ENCODE measurements around the gene IST1. TPM values are rescaled to one million over a fixed set of nuclear protein-coding genes. Genes with fewer than 3 reads are reported as not detected.

IST1 gene
- polyA plus RNA-seq, 4 donors, result 112 to 257 (median 155) TPM

DNA sequence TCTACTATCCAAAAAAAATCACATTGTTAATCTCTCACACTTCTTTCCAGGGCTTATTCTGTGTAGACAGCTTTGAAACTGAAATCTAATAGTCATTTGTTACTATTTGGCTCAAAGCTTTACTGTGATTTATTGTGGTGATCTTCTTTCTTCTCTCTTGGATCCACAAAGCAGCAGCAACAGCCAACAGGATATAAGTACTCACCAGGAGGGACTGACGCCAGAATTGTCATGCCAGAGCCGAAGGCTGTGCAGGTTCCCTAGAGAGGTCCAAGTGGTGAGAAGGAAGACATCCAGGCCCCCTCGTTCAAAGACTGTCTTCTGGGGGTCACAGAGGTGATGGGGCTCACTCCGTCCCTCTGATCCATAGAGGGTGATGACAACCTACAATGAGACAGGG lies 71.6 kb downstream of the IST1 start:
- no peak for DNase-seq
- Histone ChIP-seq H3K4me3 (ENCODE audit: low read depth in 1 of 3, low read length in 3 of 3) (no peak overlapping the region), H3K36me3 (ENCODE audit: control insufficient read depth in 3 of 3, insufficient read depth in 2 of 3, low read depth in 1 of 3, low read length in 3 of 3) (no peaks in the 10 kb centered on the region), H3K27ac (ENCODE audit: low read depth in 1 of 3, low read length in 2 of 3) (no peak overlapping the region), H3K4me1 (ENCODE audit: control insufficient read depth in 3 of 3, insufficient read depth in 2 of 3, low read depth in 1 of 3, low read length in 2 of 3) (no peaks in the 10 kb centered on the region), H3K27me3 (ENCODE audit: control insufficient read depth in 3 of 3, insufficient read depth in 3 of 3, low read length in 3 of 3) (no peaks in the 10 kb centered on the region), H3K9me3 (ENCODE audit: control insufficient read depth in 2 of 2, insufficient read depth in 1 of 2, low read depth in 1 of 2, low read length in 1 of 2) (no peaks in the 10 kb centered on the region)
- FAIRE-seq, result no peak
- WGBS, 3 donors, result 54 to 79% (median 72%) methylated on average over 4 of the region's 4 CpGs

DNA sequence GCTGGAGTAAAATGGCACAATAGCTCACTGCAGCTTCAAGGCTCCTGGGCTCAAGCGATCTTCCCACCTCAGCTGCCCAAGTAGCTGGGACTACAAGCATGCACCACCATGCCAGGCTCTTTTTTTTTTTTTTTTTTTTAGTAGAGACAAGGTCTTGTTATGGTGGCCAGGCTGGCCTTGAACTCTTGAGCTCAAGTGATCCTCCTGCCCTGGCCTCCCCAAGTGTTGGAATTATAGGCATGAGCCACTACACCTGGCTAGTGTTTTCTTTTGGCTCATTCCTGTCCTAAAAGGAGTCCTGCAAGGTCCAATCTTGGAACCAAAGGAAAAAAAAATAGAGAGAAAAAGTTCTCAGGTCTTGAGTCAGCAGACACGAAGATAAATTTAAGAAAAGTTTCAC lies 74.0 kb downstream of the IST1 start:
- no peaks in the 10 kb centered on the region for H3K36me3 ChIP-seq (ENCODE audit: control insufficient read depth in 3 of 3, insufficient read depth in 2 of 3, low read depth in 1 of 3, low read length in 3 of 3)
- H3K4me3 ChIP-seq (ENCODE audit: low read depth in 1 of 3, low read length in 3 of 3), result no peak overlapping the region
- no peaks in the 10 kb centered on the region for H3K4me1 ChIP-seq (ENCODE audit: control insufficient read depth in 3 of 3, insufficient read depth in 2 of 3, low read depth in 1 of 3, low read length in 2 of 3)
- H3K27ac ChIP-seq (ENCODE audit: low read depth in 1 of 3, low read length in 2 of 3), result no peak overlapping the region
- no peaks in the 10 kb centered on the region for H3K27me3 ChIP-seq (ENCODE audit: control insufficient read depth in 3 of 3, insufficient read depth in 3 of 3, low read length in 3 of 3)
- DNase-seq (no peak), FAIRE-seq (no peak)
- WGBS, 3 donors, result 92 to 94% (median 93%) methylated on average over 2 of the region's 2 CpGs
- no peaks in the 10 kb centered on the region for H3K9me3 ChIP-seq (ENCODE audit: control insufficient read depth in 2 of 2, insufficient read depth in 1 of 2, low read depth in 1 of 2, low read length in 1 of 2)

DNA sequence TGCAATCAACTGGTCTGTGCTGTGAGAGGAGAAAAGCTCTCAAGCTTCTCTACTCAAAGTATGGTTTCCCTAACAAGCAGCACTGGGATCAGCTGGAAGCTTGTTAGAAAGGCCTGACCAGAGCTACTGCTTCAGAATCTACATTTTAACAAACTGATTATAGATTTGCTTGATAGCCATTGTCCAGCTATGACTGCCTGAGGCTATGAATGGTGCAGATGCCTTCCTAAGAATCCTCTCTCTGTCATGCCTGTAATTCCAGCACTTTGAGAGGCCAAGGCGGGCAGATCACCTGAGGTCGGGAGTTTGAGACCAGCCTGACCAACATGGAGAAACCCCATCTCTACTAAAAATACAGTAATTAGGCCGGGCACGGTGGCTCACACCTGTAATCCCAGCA lies 76.2 kb downstream of the IST1 start:
- Histone ChIP-seq H3K36me3 (ENCODE audit: control insufficient read depth in 3 of 3, insufficient read depth in 2 of 3, low read depth in 1 of 3, low read length in 3 of 3) (no peaks in the 10 kb centered on the region), H3K27me3 (ENCODE audit: control insufficient read depth in 3 of 3, insufficient read depth in 3 of 3, low read length in 3 of 3) (no peaks in the 10 kb centered on the region), H3K4me3 (ENCODE audit: low read depth in 1 of 3, low read length in 3 of 3) (no peak overlapping the region), H3K27ac (ENCODE audit: low read depth in 1 of 3, low read length in 2 of 3) (no peak overlapping the region), H3K9me3 (ENCODE audit: control insufficient read depth in 2 of 2, insufficient read depth in 1 of 2, low read depth in 1 of 2, low read length in 1 of 2) (no peaks in the 10 kb centered on the region), H3K4me1 (ENCODE audit: control insufficient read depth in 3 of 3, insufficient read depth in 2 of 3, low read depth in 1 of 3, low read length in 2 of 3) (no peaks in the 10 kb centered on the region)
- no peak for DNase-seq
- no peak for FAIRE-seq
- 91 to 99% (median 91%) methylated on average over 4 of the region's 4 CpGs for WGBS, 3 donors

DNA sequence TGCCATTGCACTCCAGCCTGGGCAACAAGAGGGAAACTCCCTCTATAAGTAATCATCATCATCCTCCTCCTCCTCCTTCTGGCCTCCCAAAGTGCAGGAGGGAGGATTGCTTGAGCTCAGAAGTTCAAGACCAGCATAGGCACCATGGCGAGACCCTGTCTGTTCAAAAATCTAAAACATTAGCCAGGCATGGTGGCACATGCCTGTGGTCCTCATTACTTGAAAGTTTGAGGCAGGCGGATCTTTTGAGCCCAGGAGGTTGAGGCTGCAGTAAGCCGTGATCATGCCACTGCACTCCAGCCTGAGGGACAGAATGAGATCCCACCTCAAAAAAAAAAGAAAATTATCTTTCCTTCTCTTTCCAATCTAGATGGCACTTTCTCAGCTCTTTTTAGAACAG lies 77.0 kb downstream of the IST1 start:
- H3K36me3 ChIP-seq (ENCODE audit: control insufficient read depth in 3 of 3, insufficient read depth in 2 of 3, low read depth in 1 of 3, low read length in 3 of 3), result no peaks in the 10 kb centered on the region
- no peak for FAIRE-seq
- 89 to 96% (median 93%) methylated on average over 3 of the region's 3 CpGs for WGBS, 3 donors
- DNase-seq, result no peak
- H3K4me1 ChIP-seq (ENCODE audit: control insufficient read depth in 3 of 3, insufficient read depth in 2 of 3, low read depth in 1 of 3, low read length in 2 of 3), result no peaks in the 10 kb centered on the region
- H3K4me3 ChIP-seq (ENCODE audit: low read depth in 1 of 3, low read length in 3 of 3), result no peak overlapping the region
- no peaks in the 10 kb centered on the region for H3K27me3 ChIP-seq (ENCODE audit: control insufficient read depth in 3 of 3, insufficient read depth in 3 of 3, low read length in 3 of 3)
- no peaks in the 10 kb centered on the region for H3K9me3 ChIP-seq (ENCODE audit: control insufficient read depth in 2 of 2, insufficient read depth in 1 of 2, low read depth in 1 of 2, low read length in 1 of 2)
- H3K27ac ChIP-seq (ENCODE audit: low read depth in 1 of 3, low read length in 2 of 3), result no peak overlapping the region

DNA sequence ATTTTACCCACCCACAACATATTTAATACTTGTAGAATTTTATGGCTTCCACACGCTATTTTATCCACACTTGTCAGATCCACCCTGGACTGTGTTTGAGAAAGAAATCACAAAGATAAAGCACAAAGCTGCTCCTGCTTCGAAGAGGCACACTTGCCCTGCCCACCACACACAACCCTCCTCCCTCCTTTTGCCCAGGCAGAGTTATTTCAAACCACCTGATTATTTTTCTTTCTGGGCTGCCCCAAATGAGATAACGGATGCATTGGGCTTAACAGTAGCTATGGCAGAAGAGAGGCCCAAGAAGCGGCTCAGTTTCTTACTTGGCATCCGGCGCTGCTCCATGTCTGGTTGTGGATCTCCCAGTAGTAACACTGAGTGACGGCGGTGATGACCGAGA lies 77.7 kb downstream of the IST1 start:
- no peaks in the 10 kb centered on the region for H3K4me1 ChIP-seq (ENCODE audit: control insufficient read depth in 3 of 3, insufficient read depth in 2 of 3, low read depth in 1 of 3, low read length in 2 of 3)
- no peak for DNase-seq
- H3K4me3 ChIP-seq (ENCODE audit: low read depth in 1 of 3, low read length in 3 of 3), result no peak overlapping the region
- H3K36me3 ChIP-seq (ENCODE audit: control insufficient read depth in 3 of 3, insufficient read depth in 2 of 3, low read depth in 1 of 3, low read length in 3 of 3), result no peaks in the 10 kb centered on the region
- no peak overlapping the region for H3K27ac ChIP-seq (ENCODE audit: low read depth in 1 of 3, low read length in 2 of 3)
- 64 to 84% (median 81%) methylated on average over 9 of the region's 9 CpGs for WGBS, 3 donors
- H3K27me3 ChIP-seq (ENCODE audit: control insufficient read depth in 3 of 3, insufficient read depth in 3 of 3, low read length in 3 of 3), result no peaks in the 10 kb centered on the region
- no peaks in the 10 kb centered on the region for H3K9me3 ChIP-seq (ENCODE audit: control insufficient read depth in 2 of 2, insufficient read depth in 1 of 2, low read depth in 1 of 2, low read length in 1 of 2)
- FAIRE-seq, result no peak

DNA sequence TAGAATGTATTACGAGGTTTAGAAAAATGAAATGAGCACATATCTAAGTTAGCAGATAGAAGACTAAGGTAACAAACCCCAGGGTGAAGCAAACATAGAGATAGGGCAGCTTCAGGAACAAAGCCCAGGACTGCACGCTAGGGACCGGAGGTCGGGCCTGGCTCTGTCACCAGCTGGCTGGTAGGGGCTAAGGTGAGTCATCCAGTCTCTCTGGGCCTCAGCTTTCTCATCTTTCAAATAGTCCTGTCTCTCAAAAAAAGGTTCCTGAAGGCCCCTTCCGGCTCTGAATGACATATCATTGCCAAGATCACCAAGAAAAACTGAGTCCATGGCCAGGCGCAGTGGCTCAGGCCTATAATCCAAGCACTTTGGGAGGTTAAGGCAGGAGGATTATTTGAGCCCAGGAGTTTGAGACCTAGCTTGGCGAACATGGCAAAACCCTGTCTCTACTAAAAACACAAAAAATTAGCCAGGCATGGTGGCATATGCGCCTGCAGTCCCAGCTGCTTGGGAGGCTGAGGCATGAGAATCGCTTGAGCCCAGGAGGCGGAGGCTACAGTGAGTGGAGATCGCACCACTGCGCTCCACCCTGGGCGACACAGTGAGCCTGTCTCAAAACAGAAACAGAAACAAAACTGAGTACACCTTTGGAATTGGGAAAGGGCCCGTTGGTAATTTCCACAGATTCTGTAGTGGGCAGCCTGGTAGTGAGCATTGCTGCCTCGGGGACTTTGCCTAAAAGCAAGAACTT lies 78.9 kb downstream of the IST1 start:
- Histone ChIP-seq H3K4me1 (ENCODE audit: control insufficient read depth in 3 of 3, insufficient read depth in 2 of 3, low read depth in 1 of 3, low read length in 2 of 3) (no peaks in the 10 kb centered on the region), H3K36me3 (ENCODE audit: control insufficient read depth in 3 of 3, insufficient read depth in 2 of 3, low read depth in 1 of 3, low read length in 3 of 3) (no peaks in the 10 kb centered on the region), H3K4me3 (ENCODE audit: low read depth in 1 of 3, low read length in 3 of 3) (no peak overlapping the region), H3K27ac (ENCODE audit: low read depth in 1 of 3, low read length in 2 of 3) (no peak overlapping the region), H3K27me3 (ENCODE audit: control insufficient read depth in 3 of 3, insufficient read depth in 3 of 3, low read length in 3 of 3) (no peaks in the 10 kb centered on the region), H3K9me3 (ENCODE audit: control insufficient read depth in 2 of 2, insufficient read depth in 1 of 2, low read depth in 1 of 2, low read length in 1 of 2) (no peaks in the 10 kb centered on the region)
- no peak for DNase-seq
- no peak for FAIRE-seq
- 80 to 86% (median 82%) methylated on average over 15 of the region's 15 CpGs for WGBS, 3 donors

Other genes with a start within 250 kb of the IST1 start
- gene PHLPP2, start 170.8 kb upstream of the IST1 start, polyA plus RNA-seq, result 10 to 100 TPM in 3 of 4 donors, 1 to 10 TPM in 1; 3.6 to 31.7 (median 16.1) TPM
- 10 to 100 TPM; 17.6 to 66.8 (median 22.2) TPM for gene AP1G1, start 86.7 kb upstream of the IST1 start, polyA plus RNA-seq
- 10 to 100 TPM in 2 of 4 donors, 1 to 10 TPM in 2; 4.3 to 21.3 (median 7.7) TPM for gene ATXN1L, start 49.6 kb upstream of the IST1 start, polyA plus RNA-seq
- gene ZNF821, start 11.3 kb upstream of the IST1 start, polyA plus RNA-seq, result 10 to 100 TPM in 3 of 4 donors, 1 to 10 TPM in 1; 7.2 to 15.7 (median 11.2) TPM
- under 1 TPM in 3 of 4 donors, not detected in 1; 0.01 to 0.30 (median 0.27) TPM for gene PKD1L3, start 104.9 kb downstream of the IST1 start, polyA plus RNA-seq
- 1 to 10 TPM; 1.1 to 8.3 (median 5.1) TPM for gene DHODH, start 113.2 kb downstream of the IST1 start, polyA plus RNA-seq
- 10 to 100 TPM in 1 of 4 donors, 1 to 10 TPM in 2, under 1 TPM in 1; 0.32 to 15.2 (median 3.0) TPM for gene HP, start 159.0 kb downstream of the IST1 start, polyA plus RNA-seq
- 1 to 10 TPM in 2 of 4 donors, under 1 TPM in 1, not detected in 1; 0.56 to 1.9 (median 1.1) TPM for gene HPR, start 167.7 kb downstream of the IST1 start, polyA plus RNA-seq
- gene TXNL4B, start 198.1 kb downstream of the IST1 start, polyA plus RNA-seq, result 10 to 100 TPM; 11.3 to 22.1 (median 12.1) TPM
- gene DHX38, start 198.3 kb downstream of the IST1 start, polyA plus RNA-seq, result 10 to 100 TPM; 40.6 to 63.7 (median 55.9) TPM

All from small intestine (tissue), 7 donors.